ENCODE data around the gene CPLANE2.

GRCh38 chr1:16266411-16267118 lies 29.6 kb upstream of the CPLANE2 start:
- no peak for TF ChIP-seq CTCF (IDR thresholded peaks at IDR 0.05)
- no peak for TF ChIP-seq POLR2A (IDR thresholded peaks at IDR 0.05)
- TF ChIP-seq EP300 (IDR thresholded peaks at IDR 0.05) = no peak

Data from gastroesophageal sphincter (tissue), 3 donors.